Esophagus muscularis mucosa (tissue), 4 donors: Measurements from ENCODE around the gene NT5DC1.

Experiments
- EP300 ChIP-seq: sonication (generic); formaldehyde crosslinking; IDR thresholded peaks from one replicate; pipeline ENCODE4 v1.6.1; 2017; ENCODE audit warnings: antibody characterized with exemption
- POLR2A ChIP-seq: fragments of 450-650 bp; IDR thresholded peaks from one replicate; pipeline ENCODE4 v1.6.1; 2017; ENCODE audit warnings: antibody characterized with exemption, moderate library complexity, mild to moderate bottlenecking, low read depth
- POLR2AphosphoS5 ChIP-seq, 2 donors: sonication (generic); formaldehyde crosslinking; IDR thresholded peaks; one replicate each; pipeline ENCODE4 v1.6.1; 2017; ENCODE audit warnings: antibody characterized with exemption in 2 of 2
- TF ChIP-seq, protein P1 (sequence below), 3 experiments: fragments of 200-600 bp in 2 of 3; fragments of 450-650 bp in 1 of 3; sonication (generic) in 2 of 3; IDR thresholded peaks; one replicate each; pipeline ENCODE4 v1.5.1; 2017 to 2019; ENCODE audit warnings: antibody characterized with exemption in 3 of 3, mild to moderate bottlenecking in 2 of 3, moderate library complexity in 1 of 3

- TF ChIP-seq, protein P1, sequence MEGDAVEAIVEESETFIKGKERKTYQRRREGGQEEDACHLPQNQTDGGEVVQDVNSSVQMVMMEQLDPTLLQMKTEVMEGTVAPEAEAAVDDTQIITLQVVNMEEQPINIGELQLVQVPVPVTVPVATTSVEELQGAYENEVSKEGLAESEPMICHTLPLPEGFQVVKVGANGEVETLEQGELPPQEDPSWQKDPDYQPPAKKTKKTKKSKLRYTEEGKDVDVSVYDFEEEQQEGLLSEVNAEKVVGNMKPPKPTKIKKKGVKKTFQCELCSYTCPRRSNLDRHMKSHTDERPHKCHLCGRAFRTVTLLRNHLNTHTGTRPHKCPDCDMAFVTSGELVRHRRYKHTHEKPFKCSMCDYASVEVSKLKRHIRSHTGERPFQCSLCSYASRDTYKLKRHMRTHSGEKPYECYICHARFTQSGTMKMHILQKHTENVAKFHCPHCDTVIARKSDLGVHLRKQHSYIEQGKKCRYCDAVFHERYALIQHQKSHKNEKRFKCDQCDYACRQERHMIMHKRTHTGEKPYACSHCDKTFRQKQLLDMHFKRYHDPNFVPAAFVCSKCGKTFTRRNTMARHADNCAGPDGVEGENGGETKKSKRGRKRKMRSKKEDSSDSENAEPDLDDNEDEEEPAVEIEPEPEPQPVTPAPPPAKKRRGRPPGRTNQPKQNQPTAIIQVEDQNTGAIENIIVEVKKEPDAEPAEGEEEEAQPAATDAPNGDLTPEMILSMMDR (IDR thresholded peaks at IDR 0.05), result no peak
- no peak for TF ChIP-seq POLR2A
- no peak for TF ChIP-seq POLR2AphosphoS5 (IDR thresholded peaks at IDR 0.05)
- no peak for TF ChIP-seq EP300
Observed at GRCh38 chr6:116078945-116079344, 21.7 kb upstream of the NT5DC1 start.
